ENCODE measurements around the gene STXBP1.
A peak's percentile ranks its signal among the peaks of the same experiment; 100 is the strongest.

STXBP1 gene

GRCh38 chr9:127735530-127736185 is 123.6 kb downstream of the STXBP1 start:
- no peak for DNase-seq
- WGBS (ENCODE audit: extremely low coverage, insufficient coverage, insufficient read length) = no CpG with 5 or more reads among the region's 15 CpGs
- H3K23ac ChIP-seq (ENCODE audit: low read length) = no peak overlapping the region
- no peak overlapping the region for H3K14ac ChIP-seq (ENCODE audit: low read length)
- H2BK120ac ChIP-seq (ENCODE audit: insufficient read depth, low read length, poor library complexity) = no peak overlapping the region
- no peak overlapping the region for H3K4me2 ChIP-seq (ENCODE audit: low read length)
- no peaks in the 10 kb centered on the region for H3K36me3 ChIP-seq (ENCODE audit: control insufficient read depth in 1 of 2, insufficient read depth in 2 of 2, low read length in 2 of 2)
- H3K27ac ChIP-seq (ENCODE audit: low read depth, low read length) = no peak overlapping the region
- H3K4me1 ChIP-seq (ENCODE audit: control insufficient read depth in 1 of 2, insufficient read depth in 2 of 2, low read length in 2 of 2) = peaks cover 5 to 6% of the 10 kb centered on the region in 2 experiments
- H2BK12ac ChIP-seq (ENCODE audit: low read length) = no peak overlapping the region
- no peak overlapping the region for H3K18ac ChIP-seq (ENCODE audit: low read length)
- H3K27me3 ChIP-seq (ENCODE audit: insufficient read depth, low read length) = no peaks in the 10 kb centered on the region
- peaks cover 6% of the 10 kb centered on the region for H3K79me1 ChIP-seq (ENCODE audit: low read length)
- no peak overlapping the region for H4K8ac ChIP-seq (ENCODE audit: low read depth, low read length)
- no peak overlapping the region for H2BK5ac ChIP-seq (ENCODE audit: low read depth, low read length, poor library complexity)
- H3K4ac ChIP-seq (ENCODE audit: low read depth, low read length) = no peak overlapping the region
- no peaks in the 10 kb centered on the region for H3K9me3 ChIP-seq (ENCODE audit: insufficient read depth, low read depth, low read length)
- no peak overlapping the region for H4K12ac ChIP-seq (ENCODE audit: low read depth, low read length)
- no peak overlapping the region for H3K9ac ChIP-seq (ENCODE audit: low read length)
- no peak overlapping the region for H2AK5ac ChIP-seq (ENCODE audit: low read length)
- no peak overlapping the region for H3K4me3 ChIP-seq (ENCODE audit: low read depth, low read length)
- no peak overlapping the region for H4K91ac ChIP-seq (ENCODE audit: low read depth, low read length)
- no peak overlapping the region for H2AFZ ChIP-seq (ENCODE audit: insufficient read depth, low read length, poor library complexity)
- peaks cover 2% of the 10 kb centered on the region for H3K79me2 ChIP-seq (ENCODE audit: control insufficient read depth, insufficient read depth, low read length, poor library complexity)

- no peak overlapping the region for H3K4me2 ChIP-seq (ENCODE audit: low read length)
- no peaks in the 10 kb centered on the region for H3K9me3 ChIP-seq (ENCODE audit: insufficient read depth, low read depth, low read length)
- no peak overlapping the region for H3K4me3 ChIP-seq (ENCODE audit: low read depth, low read length)
Observed at GRCh38 chr9:127738666-127739065, 126.6 kb downstream of the STXBP1 start.

DNA sequence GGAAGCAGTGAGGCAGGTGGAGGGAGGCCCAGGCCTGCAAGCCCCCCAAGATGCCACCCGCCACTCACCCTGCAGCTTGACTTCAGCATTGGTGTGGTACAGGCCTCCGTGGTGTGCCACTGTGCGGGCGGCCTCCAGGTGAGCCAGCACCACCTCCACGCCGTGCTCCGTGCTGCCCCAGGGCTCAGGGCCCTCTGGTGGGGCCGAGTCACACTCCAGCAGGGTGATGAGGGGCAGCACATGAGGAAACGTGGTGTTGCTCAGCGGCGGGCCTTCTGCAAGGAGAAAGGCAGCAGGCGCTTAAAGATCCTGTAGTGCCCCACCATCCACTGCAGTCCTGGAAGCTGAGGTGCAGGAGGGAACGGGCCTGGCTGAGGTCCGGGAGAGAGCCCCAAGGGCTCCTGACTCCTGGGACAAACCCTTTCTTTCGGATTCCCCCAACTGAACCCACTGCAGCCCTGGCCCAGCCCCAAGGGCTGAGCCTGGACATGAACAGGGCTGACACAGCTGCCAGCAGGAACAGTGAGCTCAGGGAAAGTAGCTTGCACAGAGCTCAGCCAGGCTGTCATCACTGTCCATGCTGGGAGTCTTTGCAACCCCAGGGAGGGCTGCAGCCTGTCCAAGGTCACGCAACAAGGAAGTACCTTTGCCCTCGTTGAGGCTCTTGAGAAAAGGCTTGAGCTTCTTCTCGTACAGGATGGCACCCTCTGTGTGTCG is 127.7 kb downstream of the STXBP1 start:
- no peak overlapping the region for H3K4me3 ChIP-seq (ENCODE audit: low read depth, low read length)
- H4K12ac ChIP-seq (ENCODE audit: low read depth, low read length) = no peak overlapping the region
- no peak overlapping the region for H3K14ac ChIP-seq (ENCODE audit: low read length)
- no peaks in the 10 kb centered on the region for H3K36me3 ChIP-seq (ENCODE audit: control insufficient read depth in 1 of 2, insufficient read depth in 2 of 2, low read length in 2 of 2)
- no peak overlapping the region for H2BK120ac ChIP-seq (ENCODE audit: insufficient read depth, low read length, poor library complexity)
- H3K18ac ChIP-seq (ENCODE audit: low read length) = no peak overlapping the region
- H2BK5ac ChIP-seq (ENCODE audit: low read depth, low read length, poor library complexity) = no peak overlapping the region
- H2AFZ ChIP-seq (ENCODE audit: insufficient read depth, low read length, poor library complexity) = no peak overlapping the region
- no peak overlapping the region for H3K23ac ChIP-seq (ENCODE audit: low read length)
- no peaks in the 10 kb centered on the region for H3K27me3 ChIP-seq (ENCODE audit: insufficient read depth, low read length)
- H3K9me3 ChIP-seq (ENCODE audit: insufficient read depth, low read depth, low read length) = no peaks in the 10 kb centered on the region
- no peak overlapping the region for H3K27ac ChIP-seq (ENCODE audit: low read depth, low read length)
- H3K4me2 ChIP-seq (ENCODE audit: low read length) = no peak overlapping the region
- WGBS (ENCODE audit: extremely low coverage, insufficient coverage, insufficient read length) = no CpG with 5 or more reads among the region's 19 CpGs
- no peak overlapping the region for H4K91ac ChIP-seq (ENCODE audit: low read depth, low read length)
- peaks cover 5% of the 10 kb centered on the region for H3K79me1 ChIP-seq (ENCODE audit: low read length)
- H3K9ac ChIP-seq (ENCODE audit: low read length) = no peak overlapping the region
- H2BK12ac ChIP-seq (ENCODE audit: low read length) = peak overlapping the region; percentile 78
- peaks cover 2% of the 10 kb centered on the region for H3K79me2 ChIP-seq (ENCODE audit: control insufficient read depth, insufficient read depth, low read length, poor library complexity)
- no peak for DNase-seq
- H2AK5ac ChIP-seq (ENCODE audit: low read length) = peak overlapping the region; percentile 18
- no peak overlapping the region for H3K4ac ChIP-seq (ENCODE audit: low read depth, low read length)
- H4K8ac ChIP-seq (ENCODE audit: low read depth, low read length) = no peak overlapping the region
- H3K4me1 ChIP-seq (ENCODE audit: control insufficient read depth in 1 of 2, insufficient read depth in 2 of 2, low read length in 2 of 2) = peaks cover 11 to 12% of the 10 kb centered on the region in 2 experiments

More at GRCh38 chr9:127738666-127739065, 126.6 kb downstream of the STXBP1 start:
- no peak overlapping the region for H4K8ac ChIP-seq (ENCODE audit: low read depth, low read length)
- no peak overlapping the region for H3K23ac ChIP-seq (ENCODE audit: low read length)
- H3K4ac ChIP-seq (ENCODE audit: low read depth, low read length) = no peak overlapping the region
- WGBS (ENCODE audit: extremely low coverage, insufficient coverage, insufficient read length) = no CpG with 5 or more reads among the region's 13 CpGs
- peaks cover 2% of the 10 kb centered on the region for H3K79me2 ChIP-seq (ENCODE audit: control insufficient read depth, insufficient read depth, low read length, poor library complexity)
- no peak overlapping the region for H2BK12ac ChIP-seq (ENCODE audit: low read length)
- H2BK120ac ChIP-seq (ENCODE audit: insufficient read depth, low read length, poor library complexity) = no peak overlapping the region
- no peak overlapping the region for H2AFZ ChIP-seq (ENCODE audit: insufficient read depth, low read length, poor library complexity)
- peaks cover 8% of the 10 kb centered on the region for H3K79me1 ChIP-seq (ENCODE audit: low read length)
- H4K91ac ChIP-seq (ENCODE audit: low read depth, low read length) = no peak overlapping the region
- DNase-seq = no peak
- no peaks in the 10 kb centered on the region for H3K36me3 ChIP-seq (ENCODE audit: control insufficient read depth in 1 of 2, insufficient read depth in 2 of 2, low read length in 2 of 2)
- H3K9ac ChIP-seq (ENCODE audit: low read length) = no peak overlapping the region
- no peak overlapping the region for H4K12ac ChIP-seq (ENCODE audit: low read depth, low read length)
- H3K27ac ChIP-seq (ENCODE audit: low read depth, low read length) = no peak overlapping the region
- no peak overlapping the region for H3K14ac ChIP-seq (ENCODE audit: low read length)
- H2AK5ac ChIP-seq (ENCODE audit: low read length) = no peak overlapping the region
- H3K4me1 ChIP-seq (ENCODE audit: control insufficient read depth in 1 of 2, insufficient read depth in 2 of 2, low read length in 2 of 2) = peaks cover 16% of the 10 kb centered on the region in 2 experiments
- H3K27me3 ChIP-seq (ENCODE audit: insufficient read depth, low read length) = no peaks in the 10 kb centered on the region
- no peak overlapping the region for H3K18ac ChIP-seq (ENCODE audit: low read length)
- no peak overlapping the region for H2BK5ac ChIP-seq (ENCODE audit: low read depth, low read length, poor library complexity)

DNA sequence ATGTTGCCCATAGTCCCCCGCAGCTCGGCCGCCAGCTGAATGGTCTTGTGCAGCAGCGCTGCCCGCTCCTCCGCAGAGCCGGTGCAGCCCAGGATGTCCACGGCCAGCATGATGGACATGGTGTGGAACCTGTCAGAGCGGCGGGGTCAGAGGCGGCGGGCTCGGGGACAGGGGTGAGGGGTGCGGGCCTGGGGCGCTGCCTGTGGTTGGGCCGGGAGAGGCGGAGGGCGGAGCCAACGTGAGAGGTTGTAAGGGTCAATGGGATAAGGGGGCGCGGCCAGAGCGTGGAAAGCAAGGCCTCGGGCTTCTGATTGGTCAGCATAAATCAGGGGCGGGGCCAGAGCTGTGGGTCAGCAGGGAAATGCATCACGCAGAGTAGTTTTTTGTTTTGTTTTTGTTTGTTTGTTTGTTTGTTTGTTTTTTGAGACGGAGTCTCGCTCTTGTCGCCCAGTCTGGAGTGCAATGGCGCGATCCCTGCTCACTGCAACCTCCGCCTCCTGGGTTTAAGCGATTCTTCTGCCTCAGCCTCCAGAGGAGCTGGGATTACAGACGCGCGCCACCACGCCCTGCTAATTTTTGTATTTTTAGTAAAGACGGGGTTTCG is 129.9 kb downstream of the STXBP1 start:
- Histone ChIP-seq H2AFZ (ENCODE audit: insufficient read depth, low read length, poor library complexity) (peak overlapping the region; percentile 30), H4K8ac (ENCODE audit: low read depth, low read length) (no peak overlapping the region), H3K4me2 (ENCODE audit: low read length) (peak overlapping the region; percentile 35), H3K9ac (ENCODE audit: low read length) (no peak overlapping the region), H2BK120ac (ENCODE audit: insufficient read depth, low read length, poor library complexity) (no peak overlapping the region), H4K12ac (ENCODE audit: low read depth, low read length) (no peak overlapping the region), H3K4me3 (ENCODE audit: low read depth, low read length) (no peak overlapping the region), H3K14ac (ENCODE audit: low read length) (no peak overlapping the region), H3K18ac (ENCODE audit: low read length) (no peak overlapping the region), H3K79me2 (ENCODE audit: control insufficient read depth, insufficient read depth, low read length, poor library complexity) (no peaks in the 10 kb centered on the region), H3K4me1 (ENCODE audit: control insufficient read depth in 1 of 2, insufficient read depth in 2 of 2, low read length in 2 of 2) (peaks cover 11 to 12% of the 10 kb centered on the region in 2 experiments), H2BK12ac (ENCODE audit: low read length) (no peak overlapping the region), H3K9me3 (ENCODE audit: insufficient read depth, low read depth, low read length) (no peaks in the 10 kb centered on the region), H3K27ac (ENCODE audit: low read depth, low read length) (no peak overlapping the region), H2BK5ac (ENCODE audit: low read depth, low read length, poor library complexity) (no peak overlapping the region), H3K27me3 (ENCODE audit: insufficient read depth, low read length) (no peaks in the 10 kb centered on the region), H2AK5ac (ENCODE audit: low read length) (no peak overlapping the region), H3K23ac (ENCODE audit: low read length) (no peak overlapping the region), H3K36me3 (ENCODE audit: control insufficient read depth in 1 of 2, insufficient read depth in 2 of 2, low read length in 2 of 2) (no peaks in the 10 kb centered on the region), H3K4ac (ENCODE audit: low read depth, low read length) (no peak overlapping the region), H3K79me1 (ENCODE audit: low read length) (peaks cover 3% of the 10 kb centered on the region), H4K91ac (ENCODE audit: low read depth, low read length) (peak overlapping the region; percentile 22)
- no CpG with 5 or more reads among the region's 38 CpGs for WGBS (ENCODE audit: extremely low coverage, insufficient coverage, insufficient read length)
- peak; percentile 85 to 89 for DNase-seq
